Panc1 (cell line): ENCODE data around the gene DNER. TPM values are rescaled to one million over a fixed set of nuclear protein-coding genes. Genes with fewer than 3 reads are reported as not detected.

Experiments
- ATAC-seq: fragments of 200-7000 bp; cut with Tn5 transposase; 2 replicates; pipeline ENCODE4 v1.9.1; 2020; ENCODE audit warnings: mild to moderate bottlenecking, moderate library complexity
- BruUV-seq: library from RNA; stranded (reverse); fragments of 400-500 nt; replicated peaks from 2 replicates; lab custom pipeline; 2021; lab: Mats Ljungman, UMichigan
- CTCF ChIA-PET: fragments of 300-600 bp; sonication (Branson Sonifier 250); formaldehyde crosslinking; loops from one replicate; lab custom pipeline; 2022; ENCODE audit warnings: antibody characterized with exemption; lab: Charles Lee
- POLR2A ChIA-PET: fragments of 300-600 bp; sonication (Branson Sonifier 250); formaldehyde crosslinking; loops from one replicate; lab custom pipeline; 2022; ENCODE audit warnings: antibody characterized with exemption; lab: Charles Lee
- DNase-seq: peaks from one replicate; pipeline ENCODE4 v3.0.0-alpha.2; 2010; ENCODE audit warnings: low read depth, low spot score
- H3K27ac ChIP-seq: 2 replicates; pipeline ENCODE4 v1.5.1; 2011; ENCODE audit warnings: mild to moderate bottlenecking, low read length, inconsistent platforms
- H3K27me3 ChIP-seq: fragments of 200-500 bp; sonication (Bioruptor generic); 2 replicates; pipeline ENCODE4 v1.6.0; 2014; ENCODE audit warnings: low read length, inconsistent platforms; ENCODE audit not compliant: control insufficient read depth, insufficient read depth
- H3K36me3 ChIP-seq: fragments of 200-500 bp; sonication (Bioruptor generic); 2 replicates; pipeline ENCODE4 v1.5.1; 2014; ENCODE audit warnings: inconsistent platforms, mild to moderate bottlenecking, low read length, moderate library complexity; ENCODE audit not compliant: control insufficient read depth, insufficient read depth
- H3K4me1 ChIP-seq: 2 replicates; pipeline ENCODE4 v1.5.1; 2011; ENCODE audit warnings: inconsistent platforms, mild to moderate bottlenecking, low read length, moderate library complexity; ENCODE audit not compliant: control insufficient read depth, insufficient read depth
- H3K4me3 ChIP-seq, 2 experiments: 2 replicates each; pipeline ENCODE4 v1.5.1; 2011 to 2012; ENCODE audit warnings: low read depth in 2 of 2, low read length in 2 of 2, mild to moderate bottlenecking in 2 of 2, inconsistent platforms in 1 of 2, moderate library complexity in 1 of 2
- H3K9me3 ChIP-seq: fragments of 200-500 bp; sonication (Bioruptor generic); 2 replicates; pipeline ENCODE4 v1.5.1; 2014; ENCODE audit warnings: low read depth, mild to moderate bottlenecking, inconsistent platforms, low read length, moderate library complexity; ENCODE audit not compliant: control insufficient read depth, insufficient read depth
- CTCF ChIP-seq: fragments of 450-650 bp; IDR thresholded peaks from 2 replicates; pipeline ENCODE4 v1.5.1; 2017; ENCODE audit warnings: mild to moderate bottlenecking
- POLR2AphosphoS5 ChIP-seq: IDR thresholded peaks from 2 replicates; pipeline ENCODE4 v1.6.1; 2012; ENCODE audit warnings: mild to moderate bottlenecking, low read depth, low read length, moderate library complexity
- REST ChIP-seq, 2 experiments: IDR thresholded peaks; 2 replicates each; pipeline ENCODE4 v1.6.1; 2011 to 2012; ENCODE audit warnings: low read depth in 2 of 2, control low read depth in 1 of 2, low read length in 1 of 2, mild to moderate bottlenecking in 1 of 2, moderate library complexity in 1 of 2; ENCODE audit not compliant: insufficient read depth in 1 of 2
- SIN3A ChIP-seq: IDR thresholded peaks from 2 replicates; pipeline ENCODE4 v1.6.1; 2012; ENCODE audit warnings: low read depth, mild to moderate bottlenecking, low read length, moderate library complexity, borderline replicate concordance; ENCODE audit not compliant: insufficient read depth
- TCF7L2 ChIP-seq: IDR thresholded peaks from 2 replicates; pipeline ENCODE4 v1.6.1; 2011; ENCODE audit warnings: mild to moderate bottlenecking, low read depth, low read length, inconsistent platforms
- in situ Hi-C: cut with HindIII; loops from 2 replicates; pipeline ENCODE4 v1.10.0; 2016; ENCODE audit warnings: low sequenced_read_pairs, low pct_unique_long_range_greater_than_20kb
- intact Hi-C: fragments of 100-400 bp; cut with micrococcal nuclease; formaldehyde crosslinking; loops from one replicate; pipeline ENCODE4 v1.10.0; 2022; ENCODE audit not compliant: unreplicated experiment
- total RNA-seq: library from RNA; stranded (reverse); gene quantifications from one replicate; pipeline ENCODE4 v1.2.1, GENCODE V29; 2021; ENCODE audit not compliant: unreplicated experiment

DNER gene
- total RNA-seq, 1 experiment from 2014 or later: 0.31 TPM

- ATAC-seq: no peak
- DNase-seq: no peak
- Histone ChIP-seq H3K36me3 (no peaks in the 10 kb centered on the region), H3K27ac (no peak overlapping the region), H3K9me3 (no peaks in the 10 kb centered on the region), H3K4me1 (no peaks in the 10 kb centered on the region; the same call in 1 of the 2 replicates), H3K27me3 (peaks cover 6% of the 10 kb centered on the region), H3K4me3 (no peak overlapping the region)
- CTCF ChIA-PET: interaction anchor here (1.2 kb wide), 1 partner anchor 147 kb away, joined by 5 read pairs; no protein-coding TSS in a partner anchor
- POLR2A ChIA-PET: no interaction called here
- BruUV-seq: no TSS peak
- no peak for TF ChIP-seq REST (IDR thresholded peaks at IDR 0.05; ENCODE audit: insufficient read depth in 1 of 2, low read depth in 2 of 2, low read length in 1 of 2)
- TF ChIP-seq TCF7L2: no peak
- TF ChIP-seq CTCF: no peak; the same call in 1 of the 2 replicates
- TF ChIP-seq POLR2AphosphoS5: no peak
- TF ChIP-seq SIN3A: no peak
- in situ Hi-C loops: no loop called here
- intact Hi-C loops: no loop called here
Observed at GRCh38 chr2:229578052-229578846, 136.1 kb downstream of the DNER start.

GRCh38 chr2:229575569-229576315 is 138.6 kb downstream of the DNER start:
- CTCF ChIA-PET: no interaction called here
- Histone ChIP-seq H3K9me3 (no peaks in the 10 kb centered on the region), H3K4me3 (no peak overlapping the region), H3K4me1 (no peaks in the 10 kb centered on the region; the same call in 1 of the 2 replicates), H3K36me3 (no peaks in the 10 kb centered on the region), H3K27ac (no peak overlapping the region), H3K27me3 (peaks cover 6% of the 10 kb centered on the region)
- POLR2A ChIA-PET: no interaction called here
- no TSS peak for BruUV-seq
- DNase-seq (no peak), ATAC-seq (no peak)
- in situ Hi-C loops (no loop called here), intact Hi-C loops (no loop called here)
- TF ChIP-seq TCF7L2 (no peak), SIN3A (no peak), POLR2AphosphoS5 (no peak), CTCF (no peak), REST (IDR thresholded peaks at IDR 0.05; ENCODE audit: insufficient read depth in 1 of 2, low read depth in 2 of 2, low read length in 1 of 2) (no peak)
